HG02852 (cell line): ENCODE measurements around the gene KCNK4.
"Not testable (repeated sequence)": the region's sequence is repeated elsewhere in the genome, so short reads cannot be mapped to it uniquely, and the experiment has no call there.

Experiments used
- ATAC-seq: cut with Tn5 transposase; IDR thresholded peaks from one replicate; pipeline ENCODE4 v1.9.1; 2021; ENCODE audit warnings: mild to moderate bottlenecking, moderate library complexity; ENCODE audit not compliant: unreplicated experiment

Gene KCNK4

GRCh38 chr11:64322925-64323260 is 31.8 kb downstream of the KCNK4 start:
- ATAC-seq, result no peak

- no peak for ATAC-seq
These were observed 32.3 kb downstream of the KCNK4 start for GRCh38 chr11:64323373-64323772.

GRCh38 chr11:64323984-64324383 is 32.9 kb downstream of the KCNK4 start:
- not testable (repeated sequence) for ATAC-seq

DNA sequence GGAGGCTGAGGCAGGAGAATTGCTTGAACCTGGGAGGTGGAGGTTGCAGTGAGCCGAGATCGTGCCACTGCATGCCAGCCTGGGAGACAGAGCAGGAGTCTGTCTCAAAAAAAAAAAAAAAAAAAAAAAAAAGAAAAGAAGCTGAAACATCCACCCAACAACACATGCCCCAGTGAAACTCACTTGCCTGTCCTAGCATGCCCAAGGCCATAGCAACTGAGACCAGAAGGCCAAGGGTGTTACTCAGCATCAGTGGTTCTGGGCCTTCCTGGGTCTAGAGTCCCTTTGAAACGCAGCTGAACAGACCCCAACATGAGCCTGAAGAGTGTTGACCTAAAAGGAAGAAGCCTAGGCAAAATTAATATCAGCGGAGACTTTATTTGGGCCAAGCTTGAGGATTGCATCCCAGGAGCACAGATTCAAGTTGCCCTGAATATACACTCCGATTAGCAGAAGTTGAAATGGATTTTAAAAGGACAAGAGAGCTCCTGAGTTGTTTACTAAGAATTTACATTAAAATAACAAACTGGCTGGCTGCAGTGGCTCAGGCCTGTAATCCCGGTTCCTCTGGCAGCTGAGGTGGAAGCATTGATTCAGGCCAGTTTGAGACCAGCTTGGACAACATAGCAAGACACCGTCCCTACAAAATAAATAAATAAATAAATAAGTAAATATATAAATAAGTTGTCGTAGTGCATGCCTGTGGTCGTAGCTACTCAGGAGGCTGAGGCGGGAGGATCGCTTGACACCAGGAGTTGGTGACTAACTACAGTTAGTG is 33.8 kb downstream of the KCNK4 start:
- ATAC-seq, result no peak

DNA sequence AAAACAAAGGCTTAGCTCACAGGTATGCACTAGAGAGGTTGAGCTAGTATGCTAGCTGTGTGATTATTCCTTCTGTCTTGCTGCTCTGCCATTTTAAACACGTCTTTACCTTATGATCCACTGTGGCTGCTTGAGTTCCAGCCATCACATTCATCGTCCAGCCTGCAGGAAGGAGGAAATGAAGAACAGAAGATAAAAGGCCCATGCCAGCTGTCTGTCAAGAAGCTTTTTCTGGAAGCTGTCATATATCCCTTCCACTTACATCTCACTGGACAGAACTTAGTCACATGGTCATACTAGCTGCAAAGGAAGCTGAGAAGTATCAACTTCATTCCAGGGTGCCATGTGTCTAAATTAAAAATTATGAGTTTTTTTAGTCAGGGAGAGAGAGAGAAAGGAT is 36.3 kb downstream of the KCNK4 start:
- ATAC-seq, result no peak

GRCh38 chr11:64327993-64328392 is 36.9 kb downstream of the KCNK4 start:
- ATAC-seq, result no peak

DNA sequence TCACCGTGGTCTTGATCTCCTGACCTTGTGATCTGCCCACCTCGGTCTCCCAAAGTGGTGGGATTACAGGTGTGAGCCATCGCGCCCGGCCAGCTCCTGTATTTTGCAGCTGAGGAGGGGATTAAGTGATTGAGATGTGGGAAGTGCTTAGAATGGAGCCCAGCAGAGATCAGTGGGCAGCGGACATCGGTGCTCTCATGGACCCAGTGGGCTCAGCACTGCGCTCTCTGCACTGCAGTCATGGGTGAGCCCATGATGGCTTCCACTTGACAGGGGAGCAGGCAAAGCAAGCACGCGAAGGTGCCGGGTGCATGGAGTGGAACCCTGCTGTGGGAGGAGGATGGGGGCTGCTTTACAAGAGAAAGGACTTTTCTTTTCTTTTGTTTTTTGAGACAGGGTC is 39.8 kb downstream of the KCNK4 start:
- no peak for ATAC-seq

GRCh38 chr11:64331569-64332371 is 40.7 kb downstream of the KCNK4 start:
- no peak for ATAC-seq

GRCh38 chr11:64333556-64333955 is 42.5 kb downstream of the KCNK4 start:
- ATAC-seq, result no peak

DNA sequence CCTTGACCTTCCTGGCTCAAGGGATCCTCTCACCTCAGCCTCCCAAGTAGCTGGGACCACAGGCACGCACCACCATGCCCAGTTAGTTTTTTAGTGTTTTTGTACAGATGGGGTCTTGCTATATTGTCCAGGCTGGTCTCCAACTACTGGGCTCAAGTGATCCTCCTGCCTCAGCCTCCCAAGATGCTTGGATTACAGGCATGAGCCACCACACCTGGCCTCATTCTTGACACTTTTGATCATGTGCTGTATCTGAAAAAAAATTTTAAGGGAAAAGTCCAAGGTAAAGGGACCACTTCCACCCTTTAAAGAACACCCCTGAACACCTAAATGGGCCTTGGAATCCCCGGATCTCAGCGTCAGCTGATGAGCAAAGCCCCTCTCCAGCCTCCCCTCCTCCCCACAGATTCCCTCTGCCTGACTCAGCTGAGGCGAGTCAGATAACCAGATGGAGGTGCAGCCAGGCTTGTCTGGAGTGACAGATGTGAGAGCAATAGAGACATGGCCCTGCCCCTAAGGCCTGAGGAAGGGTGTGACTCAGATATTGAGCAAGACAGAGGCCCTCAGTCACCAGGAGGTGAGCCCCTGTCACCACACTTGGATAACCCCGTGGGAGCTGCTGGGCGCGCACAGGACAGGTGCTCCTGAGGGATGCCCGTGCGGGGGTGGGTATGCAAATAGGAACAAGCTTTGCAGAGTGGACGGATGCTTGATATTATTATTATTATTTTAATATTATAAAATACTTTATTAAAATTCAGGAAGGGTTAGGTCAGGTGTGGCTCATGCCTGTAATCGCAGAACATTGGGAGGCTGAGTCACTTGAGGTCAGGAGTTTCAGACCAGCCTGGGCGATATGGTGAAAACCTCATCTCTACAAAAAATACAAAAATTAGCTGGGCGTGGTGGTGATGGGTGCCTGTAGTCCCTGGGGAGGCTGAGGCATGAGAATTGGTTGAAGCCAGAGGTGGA is 43.9 kb downstream of the KCNK4 start:
- ATAC-seq, result peak; percentile 74

DNA sequence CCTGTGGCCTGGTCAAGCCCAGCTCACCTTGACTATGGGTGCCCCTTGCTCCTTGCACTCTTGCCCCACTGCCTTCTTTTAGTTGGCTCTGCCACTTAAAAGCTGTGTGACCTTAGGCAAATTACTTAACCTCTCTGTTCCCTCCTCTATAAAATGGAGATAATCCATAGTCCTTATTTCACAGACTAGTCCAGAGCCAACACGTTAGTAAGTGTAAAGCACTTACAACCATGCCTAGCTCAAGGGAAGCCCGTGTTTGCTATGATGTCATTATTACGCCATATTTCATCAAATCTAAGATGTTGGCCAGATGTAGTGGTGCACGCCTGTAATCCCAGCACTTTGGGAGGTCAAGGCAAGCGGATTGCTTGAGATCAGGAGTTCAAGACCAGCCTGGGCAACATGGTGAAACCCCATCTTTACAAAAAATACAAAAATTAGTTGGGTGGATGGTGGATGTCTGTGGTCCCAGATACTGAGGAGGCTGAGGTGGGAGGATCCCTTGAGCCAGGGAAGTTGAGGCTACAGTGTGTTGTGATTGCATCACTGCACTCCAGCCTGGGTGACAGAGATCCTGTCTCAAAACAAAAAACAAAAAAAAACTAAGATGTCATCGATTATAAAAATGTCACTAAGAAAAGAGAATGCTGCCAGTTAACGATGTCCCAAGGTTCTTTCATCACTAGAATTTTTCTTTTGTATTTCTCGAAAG is 46.6 kb downstream of the KCNK4 start:
- no peak for ATAC-seq

GRCh38 chr11:64338716-64339115 is 47.6 kb downstream of the KCNK4 start:
- ATAC-seq, result no peak

DNA sequence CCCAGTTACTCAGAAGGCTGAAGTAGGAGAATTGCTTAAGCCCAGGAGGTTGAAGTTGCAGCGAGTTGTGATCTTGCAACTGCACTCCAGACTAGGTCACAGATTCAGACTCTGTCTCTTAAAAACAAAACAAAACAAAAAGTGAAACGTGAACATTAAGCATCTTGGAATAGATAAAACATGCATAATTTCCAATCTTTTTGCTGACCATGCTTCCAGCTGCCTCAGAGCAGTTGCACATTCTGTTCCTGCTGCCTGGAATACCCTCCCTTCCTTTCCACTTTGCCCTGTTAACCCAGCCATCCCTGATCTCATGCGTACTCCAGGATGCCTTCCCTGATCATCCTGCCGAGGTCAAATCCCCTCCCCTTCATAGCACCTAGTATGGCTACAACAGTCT is 48.2 kb downstream of the KCNK4 start:
- ATAC-seq, result no peak

- ATAC-seq, result peak; percentile 54
These were observed 48.8 kb downstream of the KCNK4 start, which contains the start of gene CCDC88B for GRCh38 chr11:64339754-64340408. CCDC88B (plus strand) TSS chr11:64340204; CDS start chr11:64340267, 63 bp downstream.

- ATAC-seq, result peak; percentile 47
These were observed 49.7 kb downstream of the KCNK4 start for GRCh38 chr11:64340671-64341335.

DNA sequence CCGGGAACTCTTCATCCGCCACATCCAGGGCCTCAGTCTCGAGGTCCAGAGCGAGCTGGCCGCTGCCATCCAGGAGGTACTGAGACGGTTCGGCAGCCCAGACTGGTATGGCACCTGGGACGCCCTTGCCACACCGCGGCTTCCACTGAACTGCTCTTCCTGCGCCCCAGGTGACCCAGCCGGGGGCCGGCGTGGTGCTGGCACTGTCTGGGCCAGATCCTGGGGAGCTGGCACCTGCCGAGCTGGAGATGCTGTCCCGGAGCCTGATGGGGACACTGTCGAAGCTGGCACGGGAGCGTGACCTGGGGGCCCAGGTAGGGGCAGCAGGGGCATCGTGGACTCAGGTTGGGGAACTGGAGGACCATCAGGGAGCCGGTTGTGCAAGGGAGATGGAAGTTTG is 50.3 kb downstream of the KCNK4 start:
- ATAC-seq, result no peak

- no peak for ATAC-seq
These were observed 51.0 kb downstream of the KCNK4 start for GRCh38 chr11:64341851-64342791.
